HG03103 (cell line): ENCODE results near the gene FUBP3.

Experiments
- ATAC-seq: cut with Tn5 transposase; IDR thresholded peaks from one replicate; pipeline ENCODE4 v1.9.1; 2021; ENCODE audit warnings: low read depth; ENCODE audit not compliant: unreplicated experiment

The FUBP3 gene

DNA sequence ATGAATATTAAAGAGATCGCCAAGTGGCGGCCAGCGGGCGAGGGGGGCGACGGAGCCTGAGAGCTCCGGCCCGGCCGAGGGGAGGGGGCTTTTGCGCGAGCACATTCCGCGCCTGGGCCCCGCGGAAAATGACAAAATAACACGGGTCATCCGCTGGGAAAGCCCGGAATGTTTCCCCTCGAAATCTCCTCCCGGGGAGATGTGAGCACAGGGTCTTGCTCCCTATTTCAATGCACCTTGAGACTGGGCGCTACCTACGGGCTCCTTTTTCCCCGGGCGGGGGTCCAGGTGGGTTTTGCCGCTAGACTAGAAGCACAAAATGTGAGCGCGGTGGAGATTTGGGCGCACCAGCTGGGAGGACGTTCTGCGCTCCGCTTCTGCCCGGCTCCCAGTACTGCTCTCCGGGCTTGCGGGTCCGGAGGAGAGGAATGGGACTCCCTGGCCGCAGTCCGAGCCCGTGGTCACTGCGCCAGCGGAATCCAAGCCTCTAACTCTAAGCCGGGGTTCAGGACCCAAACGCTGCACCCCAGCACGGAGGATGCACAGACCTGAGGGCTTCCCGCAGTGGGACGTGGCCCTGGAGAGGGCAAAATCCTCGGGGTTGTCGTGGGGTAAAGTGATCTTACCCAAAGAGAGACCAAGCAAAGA lies 82.2 kb downstream of the FUBP3 start:
- ATAC-seq, result no peak

DNA sequence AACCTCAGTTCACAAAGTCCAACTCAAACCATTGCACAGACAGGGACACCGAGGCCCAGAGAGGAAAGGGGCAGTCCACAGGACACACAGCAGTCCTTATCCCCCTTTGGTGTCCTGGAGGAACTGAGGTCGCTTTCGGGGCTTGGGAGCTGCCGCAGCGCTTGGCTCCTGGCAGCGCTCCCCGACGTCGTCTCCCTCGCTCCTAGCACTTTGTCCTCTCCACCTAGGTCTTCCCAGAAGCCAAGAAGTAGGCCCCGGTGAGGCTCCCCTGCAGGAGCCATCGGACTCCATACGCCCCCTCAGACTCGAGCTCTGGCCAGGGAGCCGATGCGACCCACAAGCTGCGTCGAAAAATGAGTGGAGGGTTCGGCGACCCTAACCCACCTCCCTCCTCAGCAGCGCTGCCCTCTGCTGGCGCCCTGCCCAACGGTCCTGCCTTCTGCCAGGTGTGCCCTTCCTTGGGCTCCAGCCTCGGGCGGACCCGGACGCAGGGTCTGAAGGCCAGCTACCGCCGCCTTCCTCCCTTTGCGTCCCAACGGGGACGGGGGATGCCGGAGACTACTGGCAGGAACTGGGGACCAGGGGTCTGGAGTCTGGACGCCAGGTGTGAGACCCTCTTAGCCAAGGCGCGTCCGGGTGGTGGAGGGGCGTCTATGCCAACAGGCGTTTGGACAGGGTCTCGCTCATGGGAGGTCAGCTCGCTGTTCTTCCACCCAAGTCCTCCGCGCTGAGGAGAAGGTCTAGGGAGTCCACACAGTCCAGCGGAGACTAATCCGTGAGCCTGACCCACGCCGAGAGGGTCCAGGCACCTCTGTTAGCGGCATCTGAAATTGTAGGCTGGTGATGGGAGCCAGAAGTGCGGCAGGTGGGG lies 83.0 kb downstream of the FUBP3 start:
- no peak for ATAC-seq

DNA sequence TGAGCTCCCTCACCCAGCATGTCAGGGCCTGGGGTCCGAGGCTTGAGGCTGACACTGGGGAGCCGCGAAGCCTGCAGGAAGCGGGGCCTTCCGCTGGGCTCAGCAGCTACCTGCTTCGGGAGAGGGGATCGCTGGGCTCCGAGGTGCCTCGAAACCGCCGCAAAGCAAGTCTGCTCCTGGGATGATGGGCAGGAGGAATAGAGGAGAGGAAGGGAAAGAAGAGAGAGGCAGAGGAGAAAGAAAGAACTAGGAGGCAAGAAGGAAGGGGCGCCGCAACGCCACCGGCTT lies 83.5 kb downstream of the FUBP3 start:
- ATAC-seq, result no peak

DNA sequence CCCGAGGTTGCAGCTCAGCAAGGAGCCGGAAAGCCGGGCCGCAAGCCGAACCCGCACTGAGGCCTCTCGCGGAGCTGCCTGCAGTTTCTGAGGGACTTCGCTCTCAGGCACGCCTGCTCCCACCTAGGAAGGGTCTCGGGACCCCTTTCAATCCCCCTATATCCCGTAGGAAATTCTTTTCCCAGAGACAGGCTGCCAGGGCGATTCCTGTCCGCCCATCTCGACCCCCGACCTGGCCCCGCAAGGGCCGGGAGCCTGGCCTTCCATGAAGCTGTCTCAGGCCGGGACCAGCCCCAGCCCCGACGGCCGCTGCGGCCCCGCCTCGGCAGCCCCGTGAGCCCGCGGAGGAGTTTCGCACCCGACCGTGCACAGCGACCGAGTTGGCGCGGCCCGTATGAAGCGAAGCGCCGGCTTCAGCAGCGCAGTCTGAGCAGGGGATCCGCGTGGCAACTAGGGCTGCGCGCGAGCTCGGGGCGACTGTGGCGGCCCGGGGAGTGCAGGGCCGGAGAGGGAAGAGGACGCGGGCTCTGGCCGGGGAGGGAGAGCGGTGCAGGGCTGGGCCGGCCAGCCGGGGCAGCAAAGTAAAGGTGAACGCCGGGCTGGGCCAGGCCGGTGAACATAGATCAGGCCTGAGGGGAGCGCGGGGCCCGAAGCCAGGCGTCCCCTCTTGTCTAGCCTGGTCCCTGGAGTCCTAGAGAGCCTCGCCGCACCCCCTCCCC lies 84.0 kb downstream of the FUBP3 start:
- no peak for ATAC-seq

DNA sequence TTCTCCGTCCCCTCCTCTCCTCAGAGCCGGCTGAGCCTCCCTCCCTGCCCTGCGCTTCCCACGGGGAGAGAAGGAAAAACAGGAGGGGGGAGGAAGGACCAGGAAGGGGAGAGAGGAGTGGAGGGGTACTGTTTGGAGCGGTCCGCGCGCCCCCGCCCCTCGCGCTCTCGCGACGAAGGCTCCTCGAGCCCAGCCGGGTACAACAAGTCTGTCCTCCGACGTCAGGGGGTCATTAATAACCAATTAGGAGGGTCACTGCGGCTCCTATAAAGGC lies 84.5 kb downstream of the FUBP3 start:
- no peak for ATAC-seq

DNA sequence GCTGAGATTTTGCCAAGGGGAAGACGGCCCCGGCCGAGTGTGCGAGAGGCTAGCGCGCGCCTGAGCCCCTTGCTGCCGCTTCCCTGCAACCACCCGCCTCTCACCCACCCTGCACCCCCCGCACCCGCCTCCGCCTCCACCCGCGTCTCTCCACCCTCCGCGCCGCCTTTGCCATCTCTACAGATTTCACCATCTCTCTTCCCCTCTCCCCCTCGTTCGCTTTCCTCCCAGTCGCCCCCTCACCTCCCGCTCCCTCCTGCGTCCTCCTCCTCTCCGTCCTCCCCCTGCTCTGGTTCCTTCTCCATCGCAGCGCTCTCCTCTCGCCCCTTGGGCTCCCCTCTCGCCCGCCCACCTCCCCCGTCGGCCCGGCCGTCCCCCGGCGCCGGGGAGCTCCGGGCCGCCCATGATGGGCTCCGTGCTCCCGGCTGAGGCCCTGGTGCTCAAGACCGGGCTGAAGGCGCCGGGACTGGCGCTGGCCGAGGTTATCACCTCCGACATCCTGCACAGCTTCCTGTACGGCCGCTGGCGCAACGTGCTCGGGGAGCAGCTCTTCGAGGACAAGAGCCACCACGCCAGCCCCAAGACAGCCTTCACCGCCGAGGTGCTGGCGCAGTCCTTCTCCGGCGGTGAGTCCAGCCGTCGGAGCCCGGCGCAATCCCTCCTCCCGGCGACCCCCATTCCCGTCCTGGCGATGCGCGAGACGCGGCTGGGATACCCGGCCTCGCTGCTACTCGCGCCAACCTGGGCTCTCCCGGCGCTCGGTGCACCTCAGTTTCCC lies 85.1 kb downstream of the FUBP3 start, which contains the start of gene PRDM12:
TSS of gene PRDM12 (plus strand) at position 344 of the 778 bp plus-strand sequence. CDS start at position 404, 60 bp downstream.
- no peak for ATAC-seq

DNA sequence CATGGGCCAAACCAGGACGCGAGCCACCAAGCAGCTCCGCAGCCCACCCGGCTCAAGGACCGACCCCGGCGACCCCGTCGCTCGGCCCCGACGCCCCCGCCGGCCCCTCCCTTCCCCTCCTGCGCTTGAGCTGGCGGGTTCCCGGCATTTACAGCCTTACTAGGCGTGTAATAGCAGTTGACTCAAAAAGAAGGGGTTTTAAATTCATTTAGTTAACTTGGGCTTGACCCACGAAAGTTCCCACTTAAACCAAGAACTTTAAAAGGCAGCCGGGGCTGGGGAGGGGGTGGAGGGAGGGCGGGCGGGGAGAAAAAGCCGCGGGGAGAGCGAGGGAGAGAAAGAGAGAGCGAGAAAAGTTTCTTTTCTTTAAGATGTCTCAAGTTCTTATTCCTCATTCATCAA lies 85.7 kb downstream of the FUBP3 start:
- ATAC-seq, result no peak

DNA sequence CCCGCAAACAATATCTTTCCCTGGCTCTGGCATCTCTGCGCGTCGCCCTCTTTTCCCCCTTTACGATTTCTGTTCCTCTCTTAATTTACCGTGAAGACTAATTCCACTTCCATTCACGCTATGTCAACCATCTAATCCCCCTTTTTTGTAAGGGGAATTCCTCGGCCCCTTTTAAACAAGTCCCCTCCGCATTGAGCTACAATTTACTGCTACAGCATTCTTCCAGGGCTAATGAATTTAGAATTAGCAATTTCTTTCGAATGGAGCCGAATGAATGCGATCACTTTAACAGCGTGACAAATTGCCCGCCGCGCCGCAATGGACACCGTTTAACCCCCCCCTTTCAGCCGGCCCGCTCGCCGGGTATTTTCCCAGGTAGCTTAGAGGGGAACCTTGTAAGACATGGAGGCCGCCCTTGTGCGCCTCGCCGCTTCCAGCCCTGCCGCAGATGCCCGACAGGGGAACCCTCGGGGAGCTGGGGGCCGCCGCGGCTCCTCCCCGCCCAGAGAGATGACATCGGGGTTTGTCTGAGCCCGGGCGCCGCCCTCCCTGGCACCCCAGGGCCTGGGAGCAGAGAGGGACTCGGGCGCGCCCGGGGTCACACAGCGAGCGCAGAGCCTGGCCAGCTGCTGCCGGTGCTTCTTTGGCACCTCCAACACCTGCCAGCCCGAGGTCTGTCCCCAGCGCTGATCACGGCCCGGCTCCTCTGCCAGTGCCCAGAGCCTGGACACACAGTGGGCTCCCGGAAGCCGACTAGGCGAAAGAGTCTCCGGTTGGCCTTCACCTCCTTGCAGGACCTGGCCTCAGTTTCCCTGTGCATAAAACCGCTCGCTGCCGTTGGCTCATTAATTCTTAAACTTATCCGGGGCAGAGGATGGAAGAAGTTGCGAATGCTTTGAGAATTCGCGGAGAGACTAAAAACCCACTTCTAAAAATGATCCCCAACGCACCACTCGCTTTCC lies 86.3 kb downstream of the FUBP3 start:
- ATAC-seq, result no peak

DNA sequence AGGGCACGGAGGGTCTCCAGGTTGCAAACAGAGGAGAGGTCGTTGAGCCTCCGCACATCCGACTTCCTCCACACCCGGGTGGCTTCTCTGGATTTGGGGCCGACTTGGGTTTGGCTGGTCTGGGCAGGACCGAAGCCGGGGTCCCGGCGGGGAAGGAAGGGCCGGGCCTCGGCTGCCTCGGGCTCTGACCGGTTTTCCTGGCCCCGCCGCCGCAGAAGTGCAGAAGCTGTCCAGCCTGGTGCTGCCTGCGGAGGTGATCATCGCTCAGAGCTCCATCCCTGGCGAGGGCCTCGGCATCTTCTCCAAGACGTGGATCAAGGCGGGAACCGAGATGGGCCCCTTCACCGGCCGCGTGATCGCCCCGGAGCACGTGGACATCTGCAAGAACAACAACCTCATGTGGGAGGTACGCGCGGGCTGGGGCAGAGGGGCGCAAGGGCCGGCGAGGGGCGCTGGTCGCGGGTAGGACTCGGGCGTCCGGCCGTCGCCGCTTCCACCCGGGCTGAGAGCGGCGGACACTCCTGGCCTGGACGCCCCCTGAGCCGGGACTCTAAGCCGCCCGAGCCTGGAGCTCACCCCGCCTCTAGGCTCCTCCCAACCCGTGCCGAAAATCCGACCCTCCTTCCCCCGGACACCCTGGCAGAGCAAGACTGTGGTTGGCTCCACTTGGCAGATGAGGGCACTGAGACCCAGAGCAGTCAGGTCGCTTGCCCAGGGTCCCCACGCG lies 87.2 kb downstream of the FUBP3 start:
- no peak for ATAC-seq

DNA sequence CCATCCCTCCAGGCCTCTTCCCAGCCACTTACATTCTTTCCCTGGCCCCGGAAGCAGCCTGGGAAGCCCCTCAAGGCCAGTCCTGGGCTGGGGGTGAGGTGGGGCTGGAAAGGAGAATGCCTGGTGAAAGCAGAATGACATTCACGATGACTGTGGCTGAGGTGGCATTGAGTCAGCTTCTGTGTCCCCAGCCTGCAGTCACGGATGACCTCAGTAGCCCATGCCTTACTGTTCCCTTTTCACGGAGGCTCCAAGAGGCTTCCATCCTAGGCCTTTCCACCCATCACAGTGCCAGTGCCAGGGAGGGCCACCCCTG lies 87.7 kb downstream of the FUBP3 start:
- ATAC-seq, result no peak

DNA sequence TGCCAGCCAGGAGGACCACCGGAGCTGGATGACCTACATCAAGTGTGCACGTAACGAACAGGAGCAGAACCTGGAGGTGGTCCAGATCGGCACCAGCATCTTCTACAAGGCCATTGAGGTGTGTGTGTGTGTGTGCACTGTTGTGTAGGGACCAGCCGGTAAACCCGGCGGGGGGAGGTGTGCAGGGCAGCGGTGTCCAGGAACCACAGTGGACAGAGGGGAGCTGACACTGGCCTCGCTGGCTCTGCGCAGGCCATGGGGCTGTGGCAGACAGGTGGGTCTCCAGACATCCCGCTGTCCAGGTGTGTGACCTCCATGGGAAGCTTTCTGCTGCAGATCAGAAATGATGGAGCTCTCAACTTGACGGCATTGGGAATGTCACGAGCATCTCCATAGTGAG lies 88.8 kb downstream of the FUBP3 start:
- no peak for ATAC-seq

DNA sequence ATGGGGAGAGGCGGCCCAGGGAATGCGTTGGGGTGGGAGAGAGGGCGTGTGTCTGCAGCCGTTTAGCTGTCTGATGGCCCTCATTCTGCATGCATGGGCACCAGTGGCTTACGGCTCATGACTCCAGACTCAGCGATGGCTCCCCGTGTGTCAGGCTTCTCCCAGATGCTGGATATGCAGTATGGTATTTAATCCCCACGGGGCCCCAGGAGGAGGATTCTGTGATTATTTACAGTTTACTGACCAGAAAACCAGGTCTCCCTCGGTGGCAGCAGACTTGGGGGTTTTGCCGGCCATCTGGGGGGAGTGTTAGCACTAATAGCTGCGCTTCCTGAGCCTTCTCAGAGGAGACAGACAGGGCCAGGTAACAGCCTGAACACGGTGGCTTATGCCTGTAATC lies 89.3 kb downstream of the FUBP3 start:
- no peak for ATAC-seq

DNA sequence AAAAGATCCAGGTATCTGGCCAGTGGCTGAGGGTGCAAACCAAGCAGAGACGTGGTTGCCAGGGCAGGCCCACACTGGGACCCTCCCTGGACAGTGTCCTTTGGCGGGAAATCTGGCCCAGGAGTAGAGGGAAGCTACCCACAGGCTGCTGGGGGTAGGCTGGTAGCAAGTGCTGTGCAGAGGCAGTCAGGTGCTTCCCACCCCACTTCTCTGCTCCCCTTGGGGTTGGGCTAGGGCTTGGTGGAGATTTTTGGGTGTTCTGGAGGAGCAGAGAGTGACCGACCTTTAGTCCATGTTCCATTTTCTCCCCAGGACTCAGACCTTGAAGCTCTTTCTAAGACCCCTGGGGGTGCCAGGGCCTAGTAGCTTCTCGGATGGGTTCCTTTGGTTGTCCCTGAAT lies 90.6 kb downstream of the FUBP3 start:
- ATAC-seq, result no peak

DNA sequence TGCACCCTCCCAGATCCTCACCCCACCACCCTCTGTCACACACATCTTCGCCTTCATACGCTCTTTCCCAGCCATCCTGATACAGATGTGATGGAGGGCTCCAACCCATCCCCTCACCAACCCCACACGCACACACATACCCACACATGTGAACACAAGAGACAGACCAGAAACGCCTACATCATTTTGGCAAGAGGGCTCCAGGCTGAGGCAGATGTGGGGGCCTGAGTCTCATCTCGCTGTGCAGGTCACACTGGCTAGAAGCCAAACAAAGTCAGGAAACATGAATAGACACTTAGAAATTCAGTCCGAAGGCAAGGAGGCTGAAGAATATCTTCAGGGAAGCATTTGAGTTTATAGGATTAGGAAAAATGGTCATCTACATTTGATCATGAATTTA lies 91.3 kb downstream of the FUBP3 start:
- ATAC-seq, result no peak

DNA sequence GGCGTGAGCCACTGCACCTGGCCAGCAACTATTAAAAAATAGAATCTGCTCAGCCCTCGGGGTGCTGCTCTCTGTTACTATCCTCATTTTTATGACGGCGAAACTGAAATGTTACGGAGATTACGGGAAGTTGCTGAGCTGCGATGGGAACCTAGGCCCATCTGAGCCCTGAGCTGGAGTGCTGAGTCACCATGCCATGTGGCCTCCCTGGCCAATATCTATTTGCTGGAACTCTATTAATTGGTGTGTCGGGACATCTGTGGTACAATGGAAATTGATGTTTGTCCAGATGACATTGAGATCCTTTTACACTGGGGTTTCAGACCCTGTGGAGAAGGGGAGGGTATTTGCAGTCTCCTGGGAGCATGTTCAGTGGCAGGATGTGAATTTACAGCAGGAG lies 93.1 kb downstream of the FUBP3 start:
- ATAC-seq, result no peak

DNA sequence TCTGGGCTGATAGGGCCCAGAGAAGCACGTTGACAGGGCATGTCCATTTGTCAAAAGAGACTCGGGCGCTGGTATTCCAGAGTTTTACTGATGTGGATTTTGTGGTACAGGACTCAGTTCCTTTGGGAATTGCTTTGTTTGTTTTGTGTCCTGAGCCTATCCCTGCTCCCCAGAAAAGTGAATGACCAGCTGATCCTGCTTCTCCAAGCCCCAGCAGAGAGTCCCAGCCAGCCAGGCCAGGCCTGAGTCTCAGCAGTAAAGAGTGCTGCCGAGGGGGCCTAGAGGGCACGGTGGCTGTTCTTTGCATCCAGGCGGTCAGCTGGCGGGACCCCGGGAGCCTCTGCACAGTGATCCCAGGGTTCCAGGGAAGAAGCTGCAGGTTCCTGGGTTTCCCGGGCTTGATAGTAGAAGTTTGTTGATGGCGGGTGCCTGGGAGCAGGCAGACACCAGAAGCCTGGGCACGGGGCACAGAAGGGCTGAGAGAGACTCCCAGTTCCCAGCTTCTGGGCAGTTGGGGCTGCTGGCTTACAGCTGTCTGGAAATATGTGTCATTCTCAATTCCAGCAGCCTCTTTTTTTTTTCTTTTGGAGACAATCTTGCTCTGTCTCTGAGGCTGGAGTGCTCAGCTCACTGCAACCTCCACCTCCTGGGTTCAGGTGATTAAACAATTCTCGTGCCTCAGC lies 93.7 kb downstream of the FUBP3 start:
- no peak for ATAC-seq

DNA sequence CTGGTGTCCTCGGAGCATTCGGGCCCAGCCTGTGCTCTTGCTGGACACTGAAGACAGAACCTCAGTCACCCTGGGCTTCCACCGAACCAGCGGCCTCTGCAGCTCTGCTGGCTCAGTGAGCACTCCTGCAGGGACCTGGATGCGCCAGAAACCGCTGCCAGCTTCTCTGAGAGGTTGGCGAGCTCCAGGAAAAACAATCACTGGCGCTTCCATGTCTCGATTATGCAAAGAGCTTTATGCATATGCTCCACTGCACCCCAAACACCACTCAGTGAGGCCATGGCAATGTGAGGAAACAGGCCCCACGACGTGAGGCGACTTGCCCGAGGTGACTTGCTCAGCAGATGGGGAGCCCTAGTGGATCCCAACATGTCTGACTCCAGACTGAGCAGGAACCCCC lies 96.0 kb downstream of the FUBP3 start:
- no peak for ATAC-seq

DNA sequence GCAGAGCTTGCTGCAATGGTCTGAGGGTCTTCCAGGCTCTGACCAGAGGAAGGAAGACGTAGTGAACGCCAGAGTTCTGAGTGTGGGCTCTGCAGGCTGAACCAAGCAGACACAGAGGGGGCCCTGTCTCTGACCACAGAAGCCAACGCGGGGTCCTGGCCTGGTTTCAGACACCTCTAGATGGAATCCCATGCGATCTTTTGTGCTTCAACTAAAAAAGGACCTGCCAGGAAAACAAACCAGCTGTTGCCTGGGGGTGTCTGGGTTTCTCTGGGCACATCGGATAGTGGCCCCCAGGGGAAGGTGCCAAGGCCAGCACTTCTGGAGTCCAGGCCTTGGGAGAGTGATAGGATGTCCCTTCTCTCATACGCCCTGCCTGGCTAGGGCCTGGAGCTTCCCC lies 97.9 kb downstream of the FUBP3 start:
- ATAC-seq, result no peak
